Cardiac septum (tissue), 1 donor: ENCODE measurements around the gene FOXP1. TPM values are rescaled to one million over a fixed set of nuclear protein-coding genes. Genes with fewer than 3 reads are reported as not detected.
"Not testable (repeated sequence)": the region's sequence is repeated elsewhere in the genome, so short reads cannot be mapped to it uniquely, and the experiment has no call there.

Source experiments
- DNase-seq: peaks from one replicate; pipeline ENCODE4 v3.0.0-alpha.2; 2020; ENCODE audit warnings: low spot score
- intact Hi-C: fragments of 100-400 bp; cut with DNase I; formaldehyde crosslinking; loops from one replicate; pipeline ENCODE4 v1.14.0; 2022
- total RNA-seq: library from RNA; stranded (reverse); fragmentation: NEBNext Ultra II Directional; extraction: Animal tissue kit (Norgen Biotek cat#: 25700); gene quantifications from one replicate; pipeline ENCODE4 v1.2.1, GENCODE V29; 2021
- donor health status: DM: no; HTN: no; CAD: no.

Gene FOXP1
- total RNA-seq, 1 donor from 2014 or later = 53.2 TPM

DNA sequence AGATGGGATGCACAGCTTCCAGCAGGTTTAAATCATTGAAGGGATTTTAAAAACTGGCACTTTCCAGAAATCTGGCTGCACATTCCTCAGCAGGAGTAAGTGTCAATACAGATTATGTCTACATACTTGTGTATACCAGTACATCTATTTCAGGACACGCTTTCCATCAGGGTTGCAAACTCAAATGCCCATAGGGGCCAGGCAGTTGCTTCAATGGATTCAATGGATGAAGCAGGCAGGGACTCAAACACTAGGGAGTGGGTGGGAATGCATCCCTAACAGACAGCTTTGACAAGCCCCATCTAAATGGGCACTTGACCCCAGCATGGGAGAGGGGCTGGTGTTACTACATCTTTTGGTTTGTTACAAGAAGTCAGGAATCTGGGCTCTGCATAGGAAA lies 136.8 kb downstream of the FOXP1 start:
- no peak for DNase-seq
- intact Hi-C loops = no loop called here

DNA sequence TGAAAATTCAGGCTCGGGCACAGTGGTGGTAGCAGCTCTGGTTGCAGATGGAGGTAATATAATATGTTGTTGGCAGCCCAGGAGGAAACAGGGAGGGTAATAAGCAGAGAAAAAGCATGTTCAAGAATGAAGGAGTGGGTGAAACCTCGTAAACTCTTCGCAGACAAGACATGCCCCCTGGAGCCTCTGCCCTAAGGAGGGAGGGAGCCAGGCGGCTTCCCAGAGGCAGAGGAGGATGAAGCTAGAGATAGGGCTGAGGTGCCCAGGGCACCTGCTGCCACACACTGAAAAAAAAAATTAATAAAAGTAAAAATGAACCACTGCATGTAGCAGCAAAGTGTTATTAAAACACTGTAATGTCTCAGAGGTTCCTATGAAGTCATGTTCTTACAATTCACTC lies 137.3 kb downstream of the FOXP1 start:
- intact Hi-C loops = no loop called here
- DNase-seq = no peak

DNA sequence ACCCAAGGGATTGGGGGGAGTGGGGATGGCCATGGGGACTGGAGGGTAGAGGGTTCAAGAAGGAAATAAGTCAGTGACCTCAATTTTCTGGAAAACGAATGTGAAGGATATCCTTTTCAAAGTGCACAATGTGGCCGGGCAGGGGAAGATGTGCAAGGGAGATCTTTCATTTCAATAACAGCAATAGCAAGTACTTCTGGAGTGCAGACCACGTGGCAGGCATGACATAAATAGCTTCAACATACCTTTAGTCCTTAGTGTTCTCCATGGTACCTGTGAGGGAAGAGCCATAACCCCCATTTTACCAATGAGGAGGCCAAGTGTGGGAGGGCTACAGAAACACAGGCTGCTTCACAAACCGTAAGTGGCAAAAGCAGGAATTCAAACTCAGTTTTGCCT lies 138.7 kb downstream of the FOXP1 start:
- no peak for DNase-seq
- intact Hi-C loops = no loop called here

DNA sequence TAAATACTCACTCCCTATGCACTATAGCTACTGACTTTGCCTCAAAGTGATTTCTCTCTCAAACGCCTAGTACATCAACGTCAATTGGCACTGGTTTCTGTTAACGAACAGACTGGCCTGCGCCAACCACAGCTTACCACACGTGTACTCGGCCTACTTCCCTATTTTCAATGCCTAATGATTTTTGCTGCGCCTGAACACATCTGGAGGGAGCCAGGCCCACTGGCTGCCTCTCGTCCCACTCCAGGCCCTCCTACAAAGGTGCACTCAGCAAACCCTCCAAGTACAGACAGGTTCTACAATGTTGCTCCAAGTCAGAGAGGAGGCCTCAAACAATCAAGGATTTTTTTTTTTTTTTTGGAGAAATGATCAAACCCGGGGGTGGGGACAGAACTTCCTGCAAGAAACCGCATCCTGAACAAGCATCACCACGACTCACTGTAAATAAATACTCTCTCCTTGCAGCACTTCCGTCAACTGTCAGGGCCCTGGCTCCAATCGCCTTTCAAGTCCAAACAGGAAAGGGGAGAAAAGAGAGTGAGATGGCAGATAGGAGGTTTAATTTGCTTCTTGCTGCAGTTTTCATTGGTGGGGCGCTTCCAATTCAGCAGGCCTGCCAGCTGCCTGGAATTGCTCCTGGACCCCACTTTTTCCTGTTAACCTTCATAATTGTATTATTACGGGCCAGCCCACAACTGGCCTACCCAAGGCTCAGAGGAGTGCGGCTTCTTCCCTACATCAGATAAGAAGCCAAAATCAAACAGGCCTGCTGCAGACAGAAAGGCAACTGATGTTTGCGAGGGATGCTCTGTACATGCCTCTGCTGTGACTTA lies 139.3 kb downstream of the FOXP1 start:
- intact Hi-C loops = no loop called here
- no peak for DNase-seq

DNA sequence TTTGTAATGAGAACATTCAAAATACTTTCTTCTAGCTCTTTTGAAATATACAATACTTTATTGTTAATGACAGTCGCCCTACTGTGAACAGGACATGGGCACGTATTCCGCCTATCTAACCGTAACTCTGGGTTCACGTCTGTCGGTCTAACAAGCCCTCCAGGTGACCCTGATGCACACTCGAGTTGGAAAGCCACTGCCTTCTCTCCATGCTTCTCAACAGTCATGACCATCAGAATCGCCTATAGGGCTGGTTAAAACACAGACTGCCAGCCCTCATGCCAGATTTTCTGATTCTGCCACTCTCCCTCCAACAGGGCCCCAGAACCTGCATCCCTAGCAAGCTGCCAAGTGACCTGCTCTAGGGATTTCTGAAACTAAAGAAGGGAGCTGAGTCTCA lies 140.2 kb downstream of the FOXP1 start:
- intact Hi-C loops = no loop called here

DNA sequence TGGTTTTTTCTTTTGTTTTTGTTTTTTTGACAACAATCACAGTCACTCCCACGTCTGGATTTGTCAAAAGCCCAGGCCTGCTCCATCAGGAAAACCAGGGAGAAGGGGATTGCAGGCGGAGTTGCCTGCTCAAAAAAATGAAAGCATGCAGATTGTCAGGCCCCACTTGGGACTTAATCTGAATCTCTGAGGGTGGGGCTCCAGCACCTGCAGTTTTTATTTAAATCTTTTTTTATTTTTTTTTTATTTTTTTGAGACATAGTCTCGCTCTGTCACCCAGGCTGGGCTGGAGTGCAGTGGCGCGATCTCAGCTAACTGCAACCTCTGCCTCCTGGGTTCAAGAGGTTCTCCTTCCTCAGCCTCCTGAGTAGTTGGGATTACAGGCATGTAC lies 140.9 kb downstream of the FOXP1 start:
- DNase-seq = no peak
- intact Hi-C loops = no loop called here

More for the DNA sequence above, 140.2 kb downstream of the FOXP1 start:
- DNase-seq = no peak

DNA sequence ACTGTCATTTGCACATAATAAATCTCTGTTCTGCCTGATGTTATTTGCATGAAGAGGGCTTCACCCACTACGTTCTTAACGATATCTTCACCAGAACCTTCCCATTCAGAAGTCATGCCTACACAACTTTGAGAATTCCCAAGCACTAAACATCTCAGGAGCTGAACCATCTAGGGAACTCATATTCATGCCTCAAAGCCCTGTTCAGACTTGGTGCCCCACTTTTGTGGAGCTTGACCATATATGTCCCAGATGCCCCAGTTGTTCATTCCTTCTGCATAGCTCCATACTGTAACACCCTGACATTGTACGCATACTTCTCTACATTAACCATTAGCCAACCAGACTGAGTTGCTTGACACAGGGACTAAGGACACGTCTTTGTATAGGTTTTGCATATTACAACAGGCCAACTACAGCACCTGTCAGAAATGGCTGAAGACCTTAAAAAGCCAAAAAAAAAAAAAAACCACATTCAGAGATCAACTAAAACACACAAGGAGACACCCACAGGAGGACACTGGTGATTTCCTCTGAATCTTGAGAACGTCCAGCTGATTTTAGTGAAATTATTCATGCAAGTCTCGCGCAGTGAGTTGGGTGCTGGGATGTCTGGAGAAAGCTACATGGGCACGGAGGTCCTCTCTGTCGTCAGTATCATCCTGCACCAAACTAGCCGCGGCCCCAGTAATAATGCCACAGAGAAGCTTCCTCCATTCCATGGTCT lies 141.4 kb downstream of the FOXP1 start:
- no peak for DNase-seq
- intact Hi-C loops = no loop called here

DNA sequence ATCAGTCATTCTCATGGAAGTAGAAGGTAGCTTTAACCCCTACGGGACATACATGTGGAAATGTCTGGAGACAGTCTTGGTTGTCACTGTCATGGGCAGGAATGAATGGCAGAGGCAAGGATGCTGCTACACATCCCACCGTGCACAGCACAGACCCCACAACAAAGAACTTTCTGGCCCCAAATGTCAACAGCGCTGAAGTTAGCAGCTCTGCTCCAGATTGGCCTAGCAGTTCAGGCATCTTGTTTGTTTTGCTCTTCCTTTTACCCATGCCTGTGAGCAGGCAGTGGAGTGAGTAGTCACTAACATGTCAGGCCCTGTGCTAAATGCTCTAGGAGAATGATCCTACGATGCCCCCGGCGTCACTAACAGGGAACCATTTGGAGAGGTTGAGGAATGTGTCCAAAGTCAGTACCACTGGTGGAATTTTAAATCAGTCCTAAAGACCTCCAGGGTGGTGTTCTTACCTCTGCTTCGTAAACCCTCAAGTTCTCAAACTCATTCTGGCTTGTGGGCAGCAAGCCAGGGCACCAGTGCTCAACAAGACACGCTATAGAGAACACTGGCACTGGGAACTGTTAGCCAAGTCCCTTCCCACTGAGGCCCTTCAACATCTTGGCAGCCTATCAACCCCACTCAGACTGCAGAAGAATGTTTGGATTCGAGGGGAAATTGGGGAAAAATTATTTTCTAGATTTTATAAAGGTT lies 142.2 kb downstream of the FOXP1 start:
- intact Hi-C loops = no loop called here
- no peak for DNase-seq

DNA sequence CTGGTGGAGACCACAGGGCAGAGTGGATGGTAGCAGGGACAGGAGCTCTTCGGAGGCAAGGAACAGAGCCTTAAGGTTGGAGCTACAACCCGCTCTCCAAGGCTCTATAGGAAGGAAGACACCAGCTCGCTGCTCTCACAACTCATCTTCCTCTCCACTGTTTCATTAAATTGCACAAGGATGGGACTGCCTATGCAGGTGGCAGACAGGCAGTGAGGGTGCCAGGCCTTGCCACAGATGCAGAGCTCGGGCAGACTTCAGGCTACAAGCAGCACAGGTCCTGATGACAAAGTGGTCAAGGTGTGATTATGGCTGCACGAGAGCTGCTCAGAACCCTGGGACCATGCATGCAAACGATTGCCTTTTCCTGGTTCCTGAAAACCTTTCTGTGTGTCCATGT lies 144.6 kb downstream of the FOXP1 start:
- intact Hi-C loops = no loop called here
- DNase-seq = no peak

DNA sequence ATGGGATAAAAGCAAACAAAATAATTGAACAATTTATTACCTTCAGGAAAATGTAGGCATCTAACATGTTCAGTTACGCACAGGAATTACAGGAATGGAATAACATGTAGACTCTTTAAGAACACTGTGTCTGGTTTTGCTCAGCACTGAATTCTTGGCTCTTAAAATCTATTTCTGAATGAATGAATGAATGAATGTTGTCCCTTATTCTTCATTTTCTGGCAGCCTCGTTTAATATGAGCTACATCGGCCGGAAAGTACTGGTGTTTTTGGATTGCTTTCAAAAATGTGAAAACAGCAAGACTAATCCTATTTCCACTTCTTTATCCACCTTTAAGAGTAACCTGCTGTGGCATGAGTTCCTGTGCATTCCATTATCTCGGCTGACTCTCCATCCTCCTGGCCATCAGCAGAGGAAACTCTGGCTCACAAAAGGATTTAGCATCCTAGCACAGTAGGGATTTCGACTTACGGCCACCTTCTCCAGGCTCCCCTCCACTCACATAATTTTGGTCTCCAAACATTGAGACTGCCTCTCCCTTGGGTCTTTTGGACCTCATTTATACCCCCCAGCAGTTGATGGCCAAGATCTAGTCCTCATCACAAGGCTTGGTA lies 145.3 kb downstream of the FOXP1 start:
- no peak for DNase-seq
- intact Hi-C loops = no loop called here

DNA sequence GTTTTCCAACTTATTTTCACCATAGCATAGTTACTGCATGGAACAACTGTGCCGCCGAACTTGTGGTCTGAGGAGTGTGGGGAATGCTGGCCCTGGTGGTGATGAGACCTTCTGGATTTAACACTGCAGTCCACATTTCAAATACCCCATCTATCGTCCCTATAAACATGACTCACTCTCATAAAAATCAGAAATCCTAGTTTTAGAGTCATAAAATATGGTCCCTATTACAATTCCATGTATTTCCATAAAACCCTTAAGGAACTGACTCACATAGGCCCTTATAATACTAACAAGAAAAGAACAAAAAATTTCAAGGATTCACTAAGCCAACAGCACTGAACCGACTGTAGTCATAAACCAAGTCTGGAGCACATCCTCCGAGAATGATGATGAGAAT lies 147.2 kb downstream of the FOXP1 start:
- no peak for DNase-seq
- intact Hi-C loops = no loop called here

DNA sequence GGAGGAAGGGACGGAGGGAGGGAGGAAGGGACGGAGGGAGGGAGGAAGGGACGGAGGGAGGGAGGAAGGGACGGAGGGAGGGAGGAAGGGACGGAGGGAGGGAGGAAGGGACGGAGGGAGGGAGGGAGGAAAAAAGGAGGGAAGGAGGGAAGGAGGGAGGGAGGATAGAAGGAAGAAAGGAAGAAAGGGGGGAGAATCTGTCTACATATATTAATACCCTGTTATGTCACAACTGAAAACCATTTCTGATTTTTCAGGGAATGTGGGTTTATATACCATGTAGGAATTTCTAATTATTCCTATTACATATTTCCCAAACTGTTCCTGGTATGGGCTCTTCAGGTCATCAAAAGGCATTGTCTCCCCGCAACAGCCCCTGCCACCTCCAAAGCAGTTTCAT lies 147.7 kb downstream of the FOXP1 start:
- DNase-seq, intact Hi-C loops: not testable (repeated sequence)

DNA sequence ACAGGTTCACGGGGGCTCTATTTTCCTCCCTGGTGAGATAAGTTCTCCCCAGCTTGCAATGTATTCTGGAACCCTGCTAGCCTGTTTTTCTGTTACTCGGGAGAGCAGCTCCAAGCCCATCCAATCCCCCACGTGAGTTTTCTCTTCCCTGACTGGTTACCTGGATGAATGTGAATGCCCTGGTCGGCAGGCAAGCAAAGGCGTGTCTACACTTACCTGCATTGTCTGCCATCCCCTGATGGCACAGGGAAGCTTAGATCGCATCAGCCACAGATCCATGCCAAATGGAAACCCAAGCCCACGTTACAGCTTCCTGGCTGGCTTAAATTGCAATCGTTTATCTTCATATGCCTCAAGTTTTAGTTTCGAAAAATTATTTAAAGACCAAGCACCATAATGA lies 149.9 kb downstream of the FOXP1 start:
- DNase-seq = no peak

DNA sequence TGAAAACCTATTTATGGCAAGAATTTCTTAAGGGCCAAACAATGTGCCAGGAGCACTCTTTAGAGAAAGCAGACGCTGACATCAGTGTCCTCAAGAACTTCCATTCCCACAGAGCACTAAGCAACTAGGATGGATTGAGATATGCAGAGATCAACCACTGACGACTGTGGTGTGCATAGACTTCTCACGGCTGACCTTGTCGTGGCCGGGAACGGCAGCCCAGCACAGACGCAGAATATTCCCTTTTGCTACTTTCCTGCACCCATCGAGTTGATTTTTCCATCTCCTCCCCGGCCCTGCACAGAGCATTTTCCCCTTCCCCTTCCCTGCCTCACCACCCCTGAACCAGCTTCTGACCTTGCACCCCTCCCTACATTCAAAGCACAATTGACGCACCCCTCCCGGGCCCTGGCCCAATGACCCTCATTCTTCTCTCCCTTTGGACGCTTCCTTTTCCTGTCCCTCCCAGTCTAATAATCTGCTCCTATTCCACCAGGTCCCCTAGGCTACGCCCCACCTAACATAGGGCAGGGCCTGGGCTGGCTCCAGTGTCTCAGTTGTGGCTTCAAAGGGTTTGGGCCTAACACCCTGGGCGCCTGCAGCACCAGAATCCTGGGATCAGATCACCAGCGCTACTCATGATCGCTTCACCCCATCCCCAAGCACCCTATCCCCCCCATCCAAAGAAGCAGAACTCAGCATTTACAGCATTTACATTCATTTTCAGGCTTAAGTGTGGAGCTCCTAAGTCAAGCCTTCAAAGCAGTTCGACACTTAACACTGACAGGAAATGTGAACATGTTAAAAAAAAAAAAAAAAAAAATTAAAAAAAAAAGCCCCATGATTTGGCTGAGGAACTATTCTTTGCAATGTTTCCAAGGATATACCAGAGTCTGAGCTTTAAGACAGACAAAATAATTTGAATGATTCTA lies 151.2 kb downstream of the FOXP1 start:
- intact Hi-C loops = loop anchor here (5.0 kb wide), 1 partner anchor 35 kb away; no protein-coding TSS in a partner anchor
- no peak for DNase-seq

More for the DNA sequence above, 149.9 kb downstream of the FOXP1 start:
- intact Hi-C loops = loop anchor here (5.0 kb wide), 1 partner anchor 34 kb away; no protein-coding TSS in a partner anchor

DNA sequence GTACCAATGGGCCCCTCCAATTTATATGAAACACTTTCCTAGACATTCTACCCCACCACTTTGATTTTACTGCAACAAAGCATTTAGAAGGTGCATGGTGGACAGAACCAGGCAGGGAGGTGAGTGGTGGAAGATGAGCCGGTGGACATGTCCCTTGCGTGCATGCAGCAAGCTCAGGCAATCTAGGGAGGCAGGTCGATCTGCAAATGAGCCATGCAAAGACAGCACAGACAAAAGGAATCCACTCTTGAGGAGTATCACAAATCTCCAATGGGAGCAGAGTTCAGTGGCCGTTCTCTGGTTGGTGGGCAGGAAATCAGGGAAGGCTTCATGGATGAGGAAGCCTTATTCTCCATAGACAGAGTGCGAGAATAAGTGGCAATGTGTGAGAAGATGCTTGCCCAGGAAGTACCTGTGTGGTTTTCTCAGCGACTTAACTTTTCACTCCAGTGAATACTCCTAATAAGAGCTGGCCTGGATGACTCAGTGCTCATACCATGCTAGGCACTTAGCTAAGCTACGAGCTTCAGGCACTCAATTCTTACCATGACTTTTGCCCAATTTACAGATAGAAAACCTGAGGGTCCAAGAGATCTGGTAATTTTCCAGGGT lies 152.5 kb downstream of the FOXP1 start:
- intact Hi-C loops = loop anchor here (5.0 kb wide), 1 partner anchor 36 kb away; no protein-coding TSS in a partner anchor
- no peak for DNase-seq

DNA sequence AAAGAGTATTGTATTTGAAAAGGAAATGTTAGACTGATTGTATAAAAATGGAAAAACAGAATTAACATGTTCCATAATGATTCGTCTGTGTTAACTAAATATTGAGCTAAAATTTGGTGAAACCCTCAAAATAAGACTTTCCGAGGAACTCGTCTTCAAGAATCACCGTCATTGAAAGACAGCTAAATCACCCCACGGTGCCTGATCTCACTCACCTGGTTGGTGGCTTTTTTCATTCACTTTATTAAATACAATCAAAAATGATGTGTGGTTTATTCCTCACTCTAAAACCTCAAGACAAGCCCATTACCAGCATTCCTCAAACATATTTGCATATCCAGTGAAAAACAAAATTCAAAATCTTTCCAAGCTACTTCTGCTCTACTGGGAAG lies 153.9 kb downstream of the FOXP1 start:
- DNase-seq = no peak
- intact Hi-C loops = loop anchor here (5.0 kb wide), 1 partner anchor 367 kb away; no protein-coding TSS in a partner anchor

DNA sequence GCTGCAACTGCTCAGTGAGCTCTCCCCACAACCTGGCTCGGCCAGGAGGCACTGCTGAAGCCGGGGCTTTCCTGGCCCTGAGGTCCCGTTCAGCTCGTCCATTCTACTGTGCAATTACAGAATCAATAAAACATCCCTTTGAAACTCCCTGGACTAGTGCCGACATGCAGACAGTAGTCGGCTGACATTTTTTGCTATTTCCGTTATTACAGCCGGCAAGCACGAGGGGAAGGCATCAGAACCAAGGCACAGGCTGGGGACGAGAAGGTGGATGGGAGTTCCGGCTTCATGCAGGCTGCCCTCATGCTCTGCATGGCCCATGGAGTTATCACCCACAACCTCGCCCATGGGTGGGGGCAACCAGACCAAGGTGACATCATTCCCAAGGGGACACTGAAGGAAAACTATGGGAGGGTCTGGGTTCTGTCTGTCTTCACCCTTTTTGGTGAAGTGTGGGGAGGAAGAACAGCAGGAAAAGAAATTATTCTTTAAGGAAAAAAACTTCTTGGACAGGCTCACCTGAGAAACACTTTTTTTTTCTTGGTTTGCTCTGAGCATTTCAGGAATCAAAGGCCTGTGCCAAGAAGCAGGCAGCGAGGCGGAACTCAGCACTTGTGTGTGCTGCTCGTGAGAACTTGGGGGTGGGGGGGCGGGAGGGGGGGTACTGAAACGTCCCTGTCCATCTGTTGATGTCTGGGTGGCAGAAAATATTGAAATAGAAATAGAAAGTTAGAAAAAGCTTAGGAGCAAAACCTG lies 154.5 kb downstream of the FOXP1 start:
- intact Hi-C loops = loop anchor here (5.0 kb wide), 1 partner anchor 367 kb away; no protein-coding TSS in a partner anchor
- DNase-seq = no peak
